GM23248 (cell line): ENCODE data around the gene TNFRSF1B. TPM values are rescaled to one million over a fixed set of nuclear protein-coding genes. Genes with fewer than 3 reads are reported as not detected.

ENCODE experiments used
- DNase-seq: peaks from one replicate; pipeline ENCODE4 v3.0.0-alpha.2; 2015
- H2AFZ ChIP-seq: fragments of 200-600 bp; sonication (generic); 2 replicates; pipeline ENCODE4 v1.6.1; 2016; ENCODE audit warnings: antibody characterized with exemption
- H3F3A ChIP-seq: fragments of 200-600 bp; sonication (generic); 2 replicates; pipeline ENCODE4 v1.6.1; 2016; ENCODE audit warnings: mild to moderate bottlenecking, antibody characterized with exemption, mixed run types; ENCODE audit not compliant: insufficient read depth
- H3K27ac ChIP-seq: fragments of 200-600 bp; sonication (generic); 2 replicates; pipeline ENCODE4 v1.5.1; 2016; ENCODE audit warnings: mild to moderate bottlenecking
- H3K27me3 ChIP-seq: fragments of 200-600 bp; sonication (generic); replicated peaks from 2 replicates; pipeline ENCODE4 v1.6.1; 2016; ENCODE audit warnings: mild to moderate bottlenecking; ENCODE audit not compliant: insufficient read depth
- H3K36me3 ChIP-seq: fragments of 200-600 bp; sonication (generic); 2 replicates; pipeline ENCODE4 v1.6.1; 2016; ENCODE audit warnings: low read depth, mild to moderate bottlenecking
- H3K4me1 ChIP-seq: fragments of 200-600 bp; sonication (generic); 2 replicates; pipeline ENCODE4 v1.6.1; 2016; ENCODE audit warnings: mild to moderate bottlenecking; ENCODE audit not compliant: insufficient read depth
- H3K4me2 ChIP-seq: fragments of 200-600 bp; sonication (generic); one replicate; pipeline ENCODE4 v1.6.1; 2016; ENCODE audit warnings: mild to moderate bottlenecking; ENCODE audit not compliant: unreplicated experiment
- H3K4me3 ChIP-seq: fragments of 200-600 bp; sonication (generic); 2 replicates; pipeline ENCODE4 v1.5.1; 2016; ENCODE audit warnings: mild to moderate bottlenecking
- H3K79me2 ChIP-seq: fragments of 200-600 bp; sonication (generic); 2 replicates; pipeline ENCODE4 v1.6.1; 2016; ENCODE audit warnings: mild to moderate bottlenecking; ENCODE audit not compliant: insufficient read depth
- H3K9ac ChIP-seq: fragments of 200-600 bp; sonication (generic); 2 replicates; pipeline ENCODE4 v1.6.1; 2016; ENCODE audit warnings: mild to moderate bottlenecking
- H3K9me2 ChIP-seq: fragments of 200-600 bp; sonication (generic); 2 replicates; pipeline ENCODE4 v1.6.1; 2016; ENCODE audit warnings: mixed run types, mild to moderate bottlenecking, moderate library complexity; ENCODE audit not compliant: insufficient read depth
- H3K9me3 ChIP-seq: fragments of 200-600 bp; sonication (generic); one replicate; pipeline ENCODE4 v1.6.1; 2017; ENCODE audit warnings: low read depth
- H4K20me1 ChIP-seq: fragments of 200-600 bp; sonication (generic); 2 replicates; pipeline ENCODE4 v1.6.0; 2016; ENCODE audit not compliant: insufficient read depth
- EZH2 ChIP-seq: fragments of 200-600 bp; sonication (generic); IDR thresholded peaks from 2 replicates; pipeline ENCODE4 v1.6.1; 2018; ENCODE audit warnings: antibody characterized with exemption, mild to moderate bottlenecking; ENCODE audit not compliant: insufficient read depth, poor library complexity, severe bottlenecking
- EZH2phosphoT487 ChIP-seq: fragments of 200-600 bp; sonication (generic); IDR thresholded peaks from 2 replicates; pipeline ENCODE4 v1.6.1; 2018; ENCODE audit warnings: antibody characterized with exemption, moderate library complexity, mild to moderate bottlenecking, low read depth; ENCODE audit not compliant: insufficient read depth
- WGBS, 2 experiments: methylation state at CpG; one replicate each; pipeline ENCODE4 v1.1.6; 2015 to 2017; ENCODE audit warnings: low lambda C conversion rate in 2 of 2, low coverage in 1 of 2; ENCODE audit errors: missing lambda C conversion rate in 2 of 2; 5-methylcytosine and 5-hydroxymethylcytosine counted together
- in situ Hi-C: fragments of 300-500 bp; cut with MboI; formaldehyde crosslinking; loops from 2 replicates; pipeline ENCODE4 v1.15.0; 2020
- polyA plus RNA-seq: library from polyadenylated mRNA; unstranded; fragments of >200 nt; fragmentation: Nextera tagmentation; extraction: Ambion mirVana; gene quantifications from 2 replicates; pipeline ENCODE4 v1.2.1, GENCODE V29; 2016
- total RNA-seq: library from RNA; depleted of rRNA; stranded (reverse); fragments of >200 nt; shearing (Covaris generic); gene quantifications from 2 replicates; pipeline ENCODE4 v1.2.3, GENCODE V29; 2014

TNFRSF1B gene
- total and polyA plus RNA-seq, 2 experiments from 2014 or later, result 1.1 to 2.9 TPM

GRCh38 chr1:12159816-12160215 is 7.0 kb upstream of the TNFRSF1B start:
- no peak for DNase-seq
- Histone ChIP-seq H3K27me3 (no peaks in the 10 kb centered on the region), H3F3A (no peaks in the 10 kb centered on the region), H3K9me2 (no peaks in the 10 kb centered on the region), H3K27ac (no peak overlapping the region), H4K20me1 (no peaks in the 10 kb centered on the region), H3K4me2 (no peak overlapping the region), H3K9me3 (no peaks in the 10 kb centered on the region), H3K79me2 (no peaks in the 10 kb centered on the region), H3K4me1 (peaks cover 16% of the 10 kb centered on the region), H2AFZ (no peak overlapping the region), H3K36me3 (no peaks in the 10 kb centered on the region), H3K4me3 (no peak overlapping the region), H3K9ac (no peak overlapping the region)
- WGBS, 2 experiments, result 74 to 79% methylated on average over 7 of the region's 7 CpGs
- in situ Hi-C loops, result no loop called here
- TF ChIP-seq EZH2, result no peak
- TF ChIP-seq EZH2phosphoT487, result no peak

- no peak overlapping the region for H3K9ac ChIP-seq
- TF ChIP-seq EZH2phosphoT487, result no peak
- TF ChIP-seq EZH2, result no peak
- 100% methylated on average over 2 of the region's 2 CpGs for WGBS, 2 experiments
- H3K27ac ChIP-seq, result no peak overlapping the region
- H3K36me3 ChIP-seq, result no peaks in the 10 kb centered on the region
- H2AFZ ChIP-seq, result peak overlapping the region; percentile 64
- H3K27me3 ChIP-seq, result no peaks in the 10 kb centered on the region
- no peaks in the 10 kb centered on the region for H3K9me3 ChIP-seq
- no peaks in the 10 kb centered on the region for H3K79me2 ChIP-seq
- H3K4me1 ChIP-seq, result peaks cover 16% of the 10 kb centered on the region
- in situ Hi-C loops, result no loop called here
- no peak for DNase-seq
- no peak overlapping the region for H3K4me2 ChIP-seq
- no peaks in the 10 kb centered on the region for H3F3A ChIP-seq
- H4K20me1 ChIP-seq, result no peaks in the 10 kb centered on the region
- no peaks in the 10 kb centered on the region for H3K9me2 ChIP-seq
- no peak overlapping the region for H3K4me3 ChIP-seq
These were observed 5.5 kb upstream of the TNFRSF1B start for GRCh38 chr1:12161324-12161661.

GRCh38 chr1:12161662-12162458 is 4.9 kb upstream of the TNFRSF1B start:
- in situ Hi-C loops, result no loop called here
- Histone ChIP-seq H3K27ac (peak overlapping the region; percentile 18; the same call in 1 of the 2 replicates), H2AFZ (peak overlapping the region; percentile 64), H3K4me1 (peaks cover 16% of the 10 kb centered on the region), H3K36me3 (no peaks in the 10 kb centered on the region), H3K4me3 (no peak overlapping the region), H3K4me2 (no peak overlapping the region), H3K9me2 (no peaks in the 10 kb centered on the region), H4K20me1 (no peaks in the 10 kb centered on the region), H3K79me2 (no peaks in the 10 kb centered on the region), H3K27me3 (no peaks in the 10 kb centered on the region), H3F3A (no peaks in the 10 kb centered on the region), H3K9me3 (no peaks in the 10 kb centered on the region), H3K9ac (no peak overlapping the region)
- WGBS, 2 experiments, result 22 to 34% methylated on average over 9 of the region's 9 CpGs
- DNase-seq, result peak; percentile 88
- TF ChIP-seq EZH2phosphoT487, result no peak
- TF ChIP-seq EZH2, result no peak

GRCh38 chr1:12162459-12163137 is 4.2 kb upstream of the TNFRSF1B start:
- 98 to 100% methylated on average over 11 of the region's 11 CpGs for WGBS, 2 experiments
- Histone ChIP-seq H3K4me2 (no peak overlapping the region), H3K4me3 (no peak overlapping the region), H2AFZ (no peak overlapping the region), H3K79me2 (no peaks in the 10 kb centered on the region), H3K9me3 (no peaks in the 10 kb centered on the region), H3K9me2 (no peaks in the 10 kb centered on the region), H3K9ac (no peak overlapping the region), H3K27ac (no peak overlapping the region), H3K4me1 (peaks cover 16% of the 10 kb centered on the region), H3K36me3 (no peaks in the 10 kb centered on the region), H3K27me3 (no peaks in the 10 kb centered on the region), H4K20me1 (no peaks in the 10 kb centered on the region), H3F3A (no peaks in the 10 kb centered on the region)
- no peak for TF ChIP-seq EZH2phosphoT487
- TF ChIP-seq EZH2, result no peak
- no peak for DNase-seq
- in situ Hi-C loops, result no loop called here
